LNCAP (cell line): ENCODE data around the gene CCDC148.

ENCODE experiments used
- CTCF ChIP-seq: fragments of 450-650 bp; IDR thresholded peaks from 2 replicates; pipeline ENCODE4 v1.5.1; 2017; ENCODE audit warnings: mild to moderate bottlenecking

CCDC148 gene

GRCh38 chr2:158191076-158191895 is 265.3 kb downstream of the CCDC148 start:
- no peak for TF ChIP-seq CTCF

GRCh38 chr2:158189526-158189925 is 267.0 kb downstream of the CCDC148 start:
- no peak for TF ChIP-seq CTCF

GRCh38 chr2:158187908-158188307 is 268.6 kb downstream of the CCDC148 start:
- TF ChIP-seq CTCF: no peak

- no peak for TF ChIP-seq CTCF
These were observed 271.8 kb downstream of the CCDC148 start for GRCh38 chr2:158184556-158185343.

GRCh38 chr2:158184001-158184400 is 272.6 kb downstream of the CCDC148 start:
- TF ChIP-seq CTCF: no peak

GRCh38 chr2:158182676-158183295 is 273.8 kb downstream of the CCDC148 start:
- no peak for TF ChIP-seq CTCF

GRCh38 chr2:158181171-158181570 is 275.4 kb downstream of the CCDC148 start:
- no peak for TF ChIP-seq CTCF
